ENCODE data around the gene SS18.

Gene SS18

DNA sequence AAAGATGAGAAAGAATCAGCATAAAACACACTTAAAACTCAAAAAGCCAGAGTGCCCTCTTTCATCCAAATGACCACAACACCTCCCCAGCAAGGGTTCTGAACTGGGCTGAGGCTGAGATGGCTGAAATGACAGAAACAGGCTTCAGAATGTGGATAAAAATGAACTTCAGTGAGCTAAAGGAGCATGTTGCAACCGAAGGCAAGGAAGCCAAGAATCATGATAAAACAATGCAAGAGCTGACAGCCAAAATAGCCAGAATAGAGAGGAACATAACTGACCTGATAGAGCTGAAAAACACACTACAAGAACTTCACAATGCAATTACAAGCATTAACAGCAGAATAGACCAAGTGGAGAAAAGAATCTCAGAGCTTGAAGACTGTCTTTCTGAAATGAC lies 31.1 kb upstream of the SS18 start:
- no peak for DNase-seq (ENCODE audit: low spot score)
- TF ChIP-seq, protein P1, sequence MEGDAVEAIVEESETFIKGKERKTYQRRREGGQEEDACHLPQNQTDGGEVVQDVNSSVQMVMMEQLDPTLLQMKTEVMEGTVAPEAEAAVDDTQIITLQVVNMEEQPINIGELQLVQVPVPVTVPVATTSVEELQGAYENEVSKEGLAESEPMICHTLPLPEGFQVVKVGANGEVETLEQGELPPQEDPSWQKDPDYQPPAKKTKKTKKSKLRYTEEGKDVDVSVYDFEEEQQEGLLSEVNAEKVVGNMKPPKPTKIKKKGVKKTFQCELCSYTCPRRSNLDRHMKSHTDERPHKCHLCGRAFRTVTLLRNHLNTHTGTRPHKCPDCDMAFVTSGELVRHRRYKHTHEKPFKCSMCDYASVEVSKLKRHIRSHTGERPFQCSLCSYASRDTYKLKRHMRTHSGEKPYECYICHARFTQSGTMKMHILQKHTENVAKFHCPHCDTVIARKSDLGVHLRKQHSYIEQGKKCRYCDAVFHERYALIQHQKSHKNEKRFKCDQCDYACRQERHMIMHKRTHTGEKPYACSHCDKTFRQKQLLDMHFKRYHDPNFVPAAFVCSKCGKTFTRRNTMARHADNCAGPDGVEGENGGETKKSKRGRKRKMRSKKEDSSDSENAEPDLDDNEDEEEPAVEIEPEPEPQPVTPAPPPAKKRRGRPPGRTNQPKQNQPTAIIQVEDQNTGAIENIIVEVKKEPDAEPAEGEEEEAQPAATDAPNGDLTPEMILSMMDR (IDR thresholded peaks at IDR 0.05; ENCODE audit: extremely low read depth, insufficient read depth, missing control alignments) = no peak
- in situ Hi-C loops (cut with MboI; ENCODE audit: low pct_unique_long_range_greater_than_20kb, low sequenced_read_pairs, unreplicated experiment) = no loop called here

DNA sequence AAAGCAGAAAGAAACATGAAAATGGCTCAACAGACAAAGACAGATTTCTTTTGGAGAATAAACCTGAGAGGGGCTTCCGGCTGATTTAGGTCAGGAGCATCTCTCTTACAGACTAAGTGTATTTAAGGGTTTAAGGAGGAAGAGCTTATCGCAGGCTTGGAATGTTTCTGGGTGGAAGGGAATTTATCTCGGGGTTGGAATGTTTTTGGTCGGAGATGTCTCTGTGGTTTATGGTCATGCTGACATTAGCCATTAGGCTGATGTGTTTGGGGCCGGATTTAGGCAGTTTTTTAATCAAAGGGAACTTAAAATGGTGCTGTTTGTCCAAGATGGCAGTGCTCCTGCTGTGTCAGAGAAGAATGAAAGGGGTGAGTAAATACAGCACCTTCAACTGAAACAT lies 28.8 kb upstream of the SS18 start:
- DNase-seq (ENCODE audit: low spot score) = no peak
- in situ Hi-C loops (cut with MboI; ENCODE audit: low pct_unique_long_range_greater_than_20kb, low sequenced_read_pairs, unreplicated experiment) = no loop called here

DNA sequence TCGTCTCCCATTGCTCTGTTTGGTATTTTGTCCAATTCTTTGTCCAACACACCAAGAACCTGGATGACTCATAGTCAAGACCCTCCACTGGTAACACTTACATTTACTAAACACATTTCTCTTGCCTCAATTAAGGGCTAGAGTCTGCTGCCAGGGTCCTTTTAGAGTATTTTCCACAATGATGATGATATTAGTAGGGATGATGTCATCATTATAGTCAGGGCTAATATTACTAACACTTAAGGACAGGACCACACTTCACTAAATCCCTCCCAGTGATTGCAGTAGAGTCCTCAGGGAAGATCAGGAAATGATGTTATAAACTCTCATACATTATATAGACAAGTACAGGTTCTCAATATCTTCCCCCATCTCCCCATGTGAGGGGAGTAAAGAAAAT lies 13.6 kb upstream of the SS18 start:
- no peak for DNase-seq (ENCODE audit: low spot score)
- in situ Hi-C loops (cut with MboI; ENCODE audit: low pct_unique_long_range_greater_than_20kb, low sequenced_read_pairs, unreplicated experiment) = no loop called here
- TF ChIP-seq, protein P1 (IDR thresholded peaks at IDR 0.05; ENCODE audit: extremely low read depth, insufficient read depth, missing control alignments) = no peak

More for the DNA sequence above, 28.8 kb upstream of the SS18 start:
- TF ChIP-seq, protein P1 (IDR thresholded peaks at IDR 0.05; ENCODE audit: extremely low read depth, insufficient read depth, missing control alignments) = no peak

DNA sequence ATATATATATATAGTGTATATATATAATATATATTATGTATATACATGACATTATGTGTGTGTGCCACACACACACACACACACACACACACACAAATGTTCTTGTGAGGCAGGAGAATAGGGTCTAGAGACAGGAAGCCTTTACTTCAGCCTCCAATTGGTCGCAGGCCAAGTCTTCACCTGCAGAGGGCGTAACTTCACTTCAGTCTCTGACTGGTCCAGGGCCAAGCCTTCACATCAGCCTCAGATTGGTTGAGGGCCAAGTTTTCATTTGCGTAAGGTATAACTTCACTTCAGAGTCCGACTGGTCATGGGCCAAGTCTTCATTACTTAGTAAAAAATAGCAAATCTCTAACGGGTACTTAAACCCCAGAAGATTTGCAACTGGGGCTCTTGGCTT lies 13.2 kb upstream of the SS18 start:
- TF ChIP-seq, protein P1 (IDR thresholded peaks at IDR 0.05; ENCODE audit: extremely low read depth, insufficient read depth, missing control alignments) = peak; percentile 35
- in situ Hi-C loops (cut with MboI; ENCODE audit: low pct_unique_long_range_greater_than_20kb, low sequenced_read_pairs, unreplicated experiment) = no loop called here
- no peak for DNase-seq (ENCODE audit: low spot score)

DNA sequence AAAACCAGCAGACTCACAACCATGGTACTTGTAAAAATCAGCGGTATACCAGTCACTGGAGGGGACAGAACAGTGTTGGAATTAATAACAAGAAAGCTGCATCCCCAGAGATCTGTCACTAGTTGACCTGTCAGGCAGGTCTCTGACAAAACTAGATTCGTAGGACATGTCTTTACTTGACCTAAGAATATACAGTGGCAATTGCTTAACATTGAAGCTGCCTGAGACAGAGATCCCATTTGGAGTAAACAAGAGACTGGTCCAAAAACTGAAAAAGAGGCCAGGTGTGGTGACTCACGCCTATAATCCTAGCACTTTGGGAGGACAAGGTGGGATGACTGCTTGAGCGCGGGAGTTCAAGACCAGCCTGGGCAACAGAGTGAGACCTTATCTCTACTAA lies 7.2 kb upstream of the SS18 start:
- TF ChIP-seq, protein P1 (IDR thresholded peaks at IDR 0.05; ENCODE audit: extremely low read depth, insufficient read depth, missing control alignments) = no peak
- no peak for DNase-seq (ENCODE audit: low spot score)
- in situ Hi-C loops (cut with MboI; ENCODE audit: low pct_unique_long_range_greater_than_20kb, low sequenced_read_pairs, unreplicated experiment) = no loop called here

DNA sequence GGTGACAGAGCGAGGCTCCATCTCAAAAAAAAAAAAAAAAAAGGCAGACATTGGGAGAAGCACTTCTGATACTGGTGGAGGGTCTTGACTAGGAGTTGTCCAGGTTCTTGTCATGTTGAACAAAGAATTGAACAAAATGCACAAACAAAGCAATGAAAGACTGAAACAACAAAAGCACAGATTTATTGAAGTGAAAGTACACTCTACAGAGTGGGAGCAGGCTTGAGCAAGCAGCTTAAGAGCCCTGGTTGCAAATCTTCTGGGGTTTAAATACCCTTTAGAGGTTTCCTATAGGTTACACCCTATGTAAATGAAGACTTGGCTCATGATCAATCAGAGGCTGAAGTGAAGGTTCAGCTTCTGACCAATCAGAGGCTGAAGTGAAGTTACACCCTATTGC lies 6.4 kb upstream of the SS18 start:
- in situ Hi-C loops (cut with MboI; ENCODE audit: low pct_unique_long_range_greater_than_20kb, low sequenced_read_pairs, unreplicated experiment) = no loop called here
- TF ChIP-seq, protein P1 (IDR thresholded peaks at IDR 0.05; ENCODE audit: extremely low read depth, insufficient read depth, missing control alignments) = no peak
- DNase-seq (ENCODE audit: low spot score) = no peak
